Measurements from ENCODE around the gene TMEM266.

TMEM266 gene

GRCh38 chr15:76206325-76206976 is 146.7 kb downstream of the TMEM266 start:
- peak; percentile 94 for DNase-seq

DNA sequence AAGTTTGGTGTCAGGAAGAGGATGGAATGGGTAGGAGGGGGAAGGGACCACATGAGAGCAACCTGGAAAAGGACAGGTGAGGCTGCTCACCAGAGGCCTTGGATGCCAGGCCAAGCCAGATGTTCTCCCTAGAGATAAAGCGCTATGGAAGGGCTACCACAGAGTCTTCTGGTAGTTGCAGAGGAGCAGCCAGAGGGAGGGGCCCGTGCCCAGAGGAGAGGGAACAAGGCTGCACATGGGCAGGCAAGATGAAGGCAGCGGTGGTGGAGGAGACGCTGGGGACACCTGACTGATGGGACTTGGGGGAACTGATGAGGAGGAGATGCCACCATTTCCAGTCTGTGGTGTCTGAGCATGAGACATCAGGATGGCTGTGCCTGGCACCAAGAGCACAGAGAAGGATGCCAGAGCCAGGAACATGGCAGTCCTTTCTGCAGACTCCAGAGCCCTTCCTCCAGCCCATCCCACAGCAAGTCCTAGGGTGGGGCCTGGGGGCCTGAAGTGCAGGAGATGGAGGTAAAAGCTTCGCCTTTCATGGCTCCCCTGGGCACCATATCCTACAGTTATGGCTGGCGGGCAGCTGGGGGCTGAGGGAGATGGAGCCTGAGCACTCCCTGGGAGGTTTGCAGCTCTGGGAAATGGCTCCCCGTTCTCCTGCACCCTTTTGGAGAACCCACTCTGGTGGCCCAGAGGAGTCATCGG is 148.4 kb downstream of the TMEM266 start:
- no peak for DNase-seq

- no peak for DNase-seq
These were observed 149.1 kb downstream of the TMEM266 start for GRCh38 chr15:76208786-76209424.

DNA sequence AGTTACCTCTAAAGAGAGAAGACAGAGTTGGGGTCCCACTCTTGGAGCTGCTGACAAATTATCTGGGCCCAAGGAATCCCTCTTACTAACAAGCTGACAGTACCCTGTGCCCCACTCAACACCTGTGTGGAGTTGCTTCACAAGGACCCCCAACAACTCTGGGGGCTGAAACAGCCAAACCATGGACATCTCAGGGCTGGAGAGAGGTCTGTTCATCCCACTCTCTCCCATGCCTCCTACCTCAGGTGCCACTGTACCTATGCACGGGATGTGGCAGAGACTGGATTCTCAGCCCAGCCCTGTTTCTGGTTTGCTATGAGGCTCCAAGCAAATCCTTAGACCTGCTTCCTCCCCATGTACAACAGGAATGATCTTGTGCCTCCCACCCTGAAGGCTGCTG is 149.7 kb downstream of the TMEM266 start:
- DNase-seq: no peak

- DNase-seq: no peak
These were observed 150.2 kb downstream of the TMEM266 start for GRCh38 chr15:76209942-76210341.

DNA sequence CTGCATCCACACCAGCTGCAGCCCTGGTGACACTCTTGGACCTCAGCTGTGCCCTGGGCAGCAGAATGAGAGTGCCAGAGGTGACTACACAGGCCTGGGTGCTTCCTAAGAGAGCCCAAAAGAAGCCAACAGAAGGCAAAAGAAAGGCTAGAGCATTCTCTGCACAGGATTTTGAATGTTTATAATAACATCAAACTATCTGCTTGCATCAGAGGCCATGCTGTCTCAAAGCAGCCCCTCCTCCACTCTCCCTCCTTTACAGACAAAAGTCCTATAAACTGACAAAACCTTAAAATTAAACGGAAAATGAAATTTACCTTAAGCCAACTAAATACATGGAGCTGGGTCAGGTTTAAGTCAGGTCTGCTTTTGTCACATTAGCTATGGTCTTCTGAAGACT is 155.8 kb downstream of the TMEM266 start:
- no peak for DNase-seq

- no peak for DNase-seq
These were observed 157.5 kb downstream of the TMEM266 start for GRCh38 chr15:76217029-76217881.

DNA sequence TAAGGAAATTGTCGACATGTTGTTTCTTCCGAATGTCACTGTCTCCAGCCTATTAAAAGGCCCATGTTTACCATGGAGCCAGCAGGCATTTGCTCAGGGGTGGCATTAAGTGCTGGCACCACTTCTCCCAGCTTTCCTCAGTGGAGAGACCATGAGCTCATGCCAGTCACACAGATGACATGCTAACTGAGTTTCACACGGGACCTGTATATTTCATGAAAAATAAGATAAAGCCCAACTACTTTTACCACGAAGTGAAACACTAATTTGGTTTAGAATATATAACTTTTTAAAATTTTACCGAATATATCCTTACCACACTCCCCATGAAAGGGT is 158.1 kb downstream of the TMEM266 start:
- DNase-seq: no peak

DNA sequence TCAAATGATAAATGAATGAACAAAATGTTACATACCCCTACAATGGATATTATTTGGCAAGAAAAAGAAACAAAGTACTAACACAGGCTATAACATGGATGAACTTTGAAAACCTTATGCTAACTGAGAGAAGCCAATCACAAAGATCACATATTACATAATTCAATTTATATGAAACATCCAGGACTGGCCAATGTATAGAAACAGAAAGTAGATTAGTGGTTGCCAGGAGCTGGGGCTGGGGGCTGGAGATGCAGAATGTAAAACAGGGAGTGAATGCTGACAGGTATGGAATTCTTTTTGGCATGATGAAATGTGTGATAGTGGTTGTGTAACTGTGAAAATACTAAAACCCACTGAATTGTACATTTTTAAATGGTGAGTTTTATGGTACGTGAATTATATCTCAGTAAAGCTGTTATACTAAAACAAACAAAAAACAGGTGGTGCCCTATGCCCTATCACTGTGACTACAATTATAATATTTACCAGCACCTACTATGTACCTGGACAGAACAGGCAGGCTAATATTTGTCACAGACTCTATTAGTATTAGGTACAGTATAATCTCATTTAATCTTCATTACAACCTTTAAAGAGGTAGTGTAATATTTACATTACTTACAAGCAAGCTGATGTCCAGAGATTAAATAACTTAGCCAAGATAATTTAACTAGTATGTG is 161.4 kb downstream of the TMEM266 start:
- no peak for DNase-seq

GRCh38 chr15:76222159-76222558 is 162.4 kb downstream of the TMEM266 start:
- no peak for DNase-seq

GRCh38 chr15:76223521-76223920 is 163.7 kb downstream of the TMEM266 start:
- no peak for DNase-seq

- DNase-seq: no peak
These were observed 169.5 kb downstream of the TMEM266 start for GRCh38 chr15:76229266-76229665.

DNA sequence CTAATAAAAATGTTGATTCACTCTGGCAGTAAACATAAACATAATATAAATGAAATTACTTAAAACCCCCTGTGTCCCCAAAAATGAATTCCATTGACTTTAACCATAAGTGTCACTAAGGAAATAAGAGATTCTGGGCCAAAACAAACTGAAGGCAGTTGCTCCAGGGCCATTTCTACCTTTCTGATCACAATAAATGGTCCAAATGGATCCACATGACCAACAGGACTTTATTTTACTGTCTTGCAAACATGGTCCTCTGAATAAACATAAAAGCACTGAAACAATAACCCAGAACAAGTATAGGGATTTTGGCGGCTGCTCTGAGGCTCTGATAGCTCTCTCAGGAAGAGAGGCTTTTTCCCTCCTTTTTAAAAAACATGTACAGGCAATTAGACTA is 174.1 kb downstream of the TMEM266 start:
- no peak for DNase-seq

- no peak for DNase-seq
These were observed 174.6 kb downstream of the TMEM266 start for GRCh38 chr15:76234337-76234889.

GRCh38 chr15:76235186-76235826 is 175.5 kb downstream of the TMEM266 start:
- peak; percentile 54 for DNase-seq

DNA sequence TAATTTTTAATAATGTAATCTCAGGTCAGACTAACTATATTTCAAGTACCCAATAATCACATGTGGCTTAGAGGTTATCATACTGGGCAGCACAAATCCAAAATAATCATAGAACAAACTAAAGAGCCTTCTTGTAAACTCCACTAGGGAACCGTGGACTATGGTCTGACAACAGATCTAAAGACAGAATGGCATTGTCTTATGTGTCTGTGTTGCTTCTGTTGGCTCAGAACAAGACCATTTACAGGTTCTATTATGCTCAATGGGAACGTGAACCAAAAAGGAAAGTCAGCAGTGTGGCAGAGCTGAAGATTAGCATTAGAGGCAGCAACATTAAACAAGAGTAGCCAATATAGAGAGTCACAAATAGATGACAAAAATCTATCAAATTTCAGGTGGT is 176.6 kb downstream of the TMEM266 start:
- DNase-seq: no peak

DNA sequence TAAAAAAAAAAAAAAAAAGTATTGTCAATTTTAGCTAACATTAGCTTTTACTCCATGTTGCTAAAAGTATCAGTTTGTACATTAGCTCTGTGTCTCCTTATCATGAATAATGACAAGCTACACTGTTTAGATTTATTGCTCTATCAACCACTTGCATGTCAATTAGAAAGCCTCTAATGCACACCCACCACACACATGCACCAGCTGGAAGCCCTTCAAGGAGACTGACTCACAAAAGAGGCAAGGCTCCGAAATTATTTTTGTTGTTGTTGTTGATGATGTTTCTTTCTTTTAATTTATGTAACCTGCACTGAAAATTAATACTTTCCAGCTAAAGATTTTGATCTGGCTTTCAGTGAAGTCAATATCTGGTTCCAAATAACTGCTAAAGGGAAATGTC is 180.0 kb downstream of the TMEM266 start:
- no peak for DNase-seq

DNA sequence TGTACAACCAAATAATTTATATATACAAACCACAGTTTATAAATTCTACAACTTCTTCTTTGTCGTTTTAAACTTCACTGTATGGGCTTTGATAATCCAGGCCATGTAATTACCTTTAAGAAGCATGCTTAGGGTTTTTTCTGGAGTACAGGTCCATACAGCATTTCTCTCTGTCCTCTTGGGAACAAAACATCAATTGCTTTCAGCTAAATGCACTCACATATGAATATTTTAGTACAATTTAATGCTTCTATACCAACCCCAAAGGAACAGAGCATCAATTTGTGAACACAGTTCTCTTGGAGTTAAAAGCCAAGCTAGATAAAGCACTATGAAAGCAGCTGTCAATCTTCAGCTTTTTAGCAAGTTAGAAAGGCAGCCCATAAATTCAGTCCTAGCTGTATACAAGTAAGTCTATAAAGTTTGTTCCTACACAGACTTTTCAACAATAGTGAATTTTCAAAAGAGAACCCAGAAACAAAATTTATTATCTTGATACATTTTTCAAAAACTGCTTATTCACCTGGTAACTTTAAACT is 185.4 kb downstream of the TMEM266 start:
- DNase-seq: no peak

DNA sequence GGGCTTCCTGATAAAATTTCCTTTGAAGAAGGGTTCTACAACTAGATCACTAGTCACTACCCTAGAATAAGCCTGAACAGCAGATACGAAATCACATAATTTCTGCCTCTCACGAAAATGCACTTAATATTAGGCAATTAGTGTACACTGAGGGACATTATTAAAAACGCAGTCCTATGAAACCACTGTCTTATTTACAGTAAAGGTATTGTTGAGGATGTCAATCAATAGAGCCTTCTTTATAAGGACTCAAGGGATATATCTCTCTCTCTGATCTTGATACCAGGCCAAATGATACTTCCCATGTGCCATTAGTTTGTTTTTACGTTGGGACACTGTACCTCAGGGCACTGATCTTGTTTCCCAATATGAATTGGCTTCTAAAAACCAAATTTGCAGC is 191.9 kb downstream of the TMEM266 start:
- no peak for DNase-seq

DNA sequence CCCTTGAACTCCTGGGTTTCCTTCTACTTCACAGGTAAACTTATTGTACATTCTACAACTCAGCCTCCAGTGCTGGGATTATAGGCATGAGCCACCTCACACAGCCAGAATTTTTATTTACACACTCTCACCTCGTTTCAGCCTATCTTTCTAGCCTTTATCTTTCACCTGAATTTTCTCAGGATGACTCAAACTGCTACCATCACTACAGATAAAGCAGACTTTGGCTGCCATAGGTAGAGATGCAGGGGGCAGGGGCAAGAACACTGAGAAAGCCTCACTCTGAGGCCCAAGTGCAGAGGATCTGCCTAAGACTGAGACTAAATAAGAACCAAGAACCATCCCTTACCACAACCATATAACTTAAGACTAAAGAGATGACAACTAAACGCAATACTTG is 192.5 kb downstream of the TMEM266 start:
- no peak for DNase-seq

GRCh38 chr15:76253691-76254473 is 194.1 kb downstream of the TMEM266 start:
- no peak for DNase-seq

Data from NCI-H1694 (cell line).